Activated naive CD8-positive, alpha-beta T cell treated with anti-CD3 and anti-CD28 coated beads, Interleukin-2, amount 50 U/mL, for 16 hours (primary cell): ENCODE measurements around the gene EEF1AKMT3.
"Not testable (repeated sequence)": the region's sequence is repeated elsewhere in the genome, so short reads cannot be mapped to it uniquely, and the experiment has no call there.

Experiments used
- DNase-seq: peaks from one replicate; pipeline ENCODE4 v3.0.0-alpha.2; 2020; ENCODE audit warnings: low read depth, low spot score

Gene EEF1AKMT3

GRCh38 chr12:57816001-57816854 is 43.8 kb downstream of the EEF1AKMT3 start:
- no peak for DNase-seq

- no peak for DNase-seq
These were observed 44.4 kb downstream of the EEF1AKMT3 start for GRCh38 chr12:57816855-57817151.

- no peak for DNase-seq
These were observed 45.0 kb downstream of the EEF1AKMT3 start for GRCh38 chr12:57817261-57817989.

GRCh38 chr12:57817990-57818331 is 45.5 kb downstream of the EEF1AKMT3 start:
- DNase-seq: not testable (repeated sequence)

GRCh38 chr12:57820119-57820518 is 47.7 kb downstream of the EEF1AKMT3 start:
- not testable (repeated sequence) for DNase-seq

GRCh38 chr12:57821015-57821414 is 48.6 kb downstream of the EEF1AKMT3 start:
- not testable (repeated sequence) for DNase-seq

- no peak for DNase-seq
These were observed 49.2 kb downstream of the EEF1AKMT3 start for GRCh38 chr12:57821474-57822214.

- DNase-seq: no peak
These were observed 50.1 kb downstream of the EEF1AKMT3 start for GRCh38 chr12:57822392-57823130.

- DNase-seq: no peak
These were observed 50.9 kb downstream of the EEF1AKMT3 start for GRCh38 chr12:57823131-57823907.

GRCh38 chr12:57823908-57824640 is 51.7 kb downstream of the EEF1AKMT3 start:
- no peak for DNase-seq

GRCh38 chr12:57825451-57825850 is 53.0 kb downstream of the EEF1AKMT3 start:
- DNase-seq: no peak

GRCh38 chr12:57826400-57826799 is 54.0 kb downstream of the EEF1AKMT3 start:
- no peak for DNase-seq

- DNase-seq: no peak
These were observed 54.6 kb downstream of the EEF1AKMT3 start for GRCh38 chr12:57826966-57827365.

- no peak for DNase-seq
These were observed 56.8 kb downstream of the EEF1AKMT3 start for GRCh38 chr12:57829025-57829777.

GRCh38 chr12:57830393-57830792 is 58.0 kb downstream of the EEF1AKMT3 start:
- DNase-seq: no peak
